Adrenal gland (tissue), 5 donors: ENCODE measurements around the gene NDUFV3.

Source experiments
- POLR2A ChIP-seq, 2 donors: fragments of 450-650 bp; IDR thresholded peaks; one replicate each; pipeline ENCODE4 v1.6.1; 2017; ENCODE audit warnings: antibody characterized with exemption in 2 of 2, mild to moderate bottlenecking in 2 of 2, moderate library complexity in 1 of 2
- TF ChIP-seq, protein P1 (sequence below), 6 experiments: fragments of 450-650 bp in 4 of 6; fragments of 200-600 bp in 2 of 6; sonication (generic) in 1 of 6; IDR thresholded peaks; 1 replicate in 5 of 6; 2 replicates in 1 of 6; pipeline versions ENCODE4 v1.5.1 to v1.8.0; 2016 to 2021; ENCODE audit warnings: antibody characterized with exemption in 6 of 6, mild to moderate bottlenecking in 2 of 6, moderate library complexity in 1 of 6
- donor health status: DM: no; HTN: no; CAD: no.

DNA sequence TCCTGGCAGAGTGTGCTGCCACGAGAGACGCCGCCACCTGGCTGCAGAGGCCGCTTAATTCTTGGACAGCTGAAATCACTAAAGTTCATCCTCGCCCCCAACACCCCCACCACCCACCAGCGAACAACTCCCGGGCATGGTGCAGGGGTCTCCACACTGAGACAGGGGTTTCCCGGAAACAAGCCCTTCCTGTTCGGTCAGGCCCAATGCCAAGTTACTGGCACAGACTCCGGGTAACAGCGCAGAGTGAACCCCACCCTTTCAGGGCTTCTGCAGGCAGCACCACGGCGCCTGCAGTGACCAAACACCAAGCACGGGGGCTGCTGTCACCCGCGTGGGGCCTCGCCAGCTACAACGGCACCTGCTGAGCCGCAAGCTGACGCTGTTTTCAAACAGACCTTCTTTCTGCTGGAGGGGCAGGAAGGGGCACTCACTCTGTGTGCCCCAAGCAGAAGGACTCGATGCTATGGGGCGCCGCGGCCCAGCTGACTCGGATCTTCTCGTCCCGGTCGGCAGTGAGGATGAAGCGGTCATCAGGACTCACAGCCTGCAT lies 31.2 kb upstream of the NDUFV3 start:
- TF ChIP-seq, protein P1, sequence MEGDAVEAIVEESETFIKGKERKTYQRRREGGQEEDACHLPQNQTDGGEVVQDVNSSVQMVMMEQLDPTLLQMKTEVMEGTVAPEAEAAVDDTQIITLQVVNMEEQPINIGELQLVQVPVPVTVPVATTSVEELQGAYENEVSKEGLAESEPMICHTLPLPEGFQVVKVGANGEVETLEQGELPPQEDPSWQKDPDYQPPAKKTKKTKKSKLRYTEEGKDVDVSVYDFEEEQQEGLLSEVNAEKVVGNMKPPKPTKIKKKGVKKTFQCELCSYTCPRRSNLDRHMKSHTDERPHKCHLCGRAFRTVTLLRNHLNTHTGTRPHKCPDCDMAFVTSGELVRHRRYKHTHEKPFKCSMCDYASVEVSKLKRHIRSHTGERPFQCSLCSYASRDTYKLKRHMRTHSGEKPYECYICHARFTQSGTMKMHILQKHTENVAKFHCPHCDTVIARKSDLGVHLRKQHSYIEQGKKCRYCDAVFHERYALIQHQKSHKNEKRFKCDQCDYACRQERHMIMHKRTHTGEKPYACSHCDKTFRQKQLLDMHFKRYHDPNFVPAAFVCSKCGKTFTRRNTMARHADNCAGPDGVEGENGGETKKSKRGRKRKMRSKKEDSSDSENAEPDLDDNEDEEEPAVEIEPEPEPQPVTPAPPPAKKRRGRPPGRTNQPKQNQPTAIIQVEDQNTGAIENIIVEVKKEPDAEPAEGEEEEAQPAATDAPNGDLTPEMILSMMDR (IDR thresholded peaks at IDR 0.05), result no peak
- no peak for TF ChIP-seq POLR2A (IDR thresholded peaks at IDR 0.05)
